SK-N-SH treated with all-trans-retinoic acid at 6 μM for 48 hours (cell line): Measurements from ENCODE around the gene POGK.

ENCODE experiments used
- ATAC-seq: fragments of 200-7000 bp; cut with Tn5 transposase; 3 replicates; pipeline ENCODE4 v1.9.1; 2020; ENCODE audit warnings: mild to moderate bottlenecking, moderate library complexity
- ARNTL ChIP-seq: fragments of 450-650 bp; formaldehyde crosslinking; IDR thresholded peaks from 2 replicates; pipeline ENCODE4 v1.5.0; 2020; ENCODE audit warnings: low read depth, mild to moderate bottlenecking, moderate library complexity, borderline replicate concordance
- BACH2 ChIP-seq: fragments of 250-450 bp; sonication (Bioruptor Pico); IDR thresholded peaks from 2 replicates; pipeline ENCODE4 v1.9.0; 2021; ENCODE audit warnings: mild to moderate bottlenecking, borderline replicate concordance
- CREB5 ChIP-seq: fragments of 250-450 bp; sonication (Bioruptor Pico); IDR thresholded peaks from 2 replicates; pipeline ENCODE4 v1.5.1; 2020; ENCODE audit warnings: low read depth, mild to moderate bottlenecking, moderate library complexity
- CSDC2 ChIP-seq: fragments of 250-450 bp; sonication (Bioruptor Pico); IDR thresholded peaks from 2 replicates; pipeline ENCODE4 v1.5.0; 2020; ENCODE audit warnings: mild to moderate bottlenecking, moderate library complexity
- CSRNP3 ChIP-seq: fragments of 250-450 bp; sonication (Bioruptor Pico); IDR thresholded peaks from 2 replicates; pipeline ENCODE4 v1.5.1; 2021; ENCODE audit warnings: mild to moderate bottlenecking, moderate library complexity
- ESRRG ChIP-seq: fragments of 250-450 bp; sonication (Bioruptor Pico); IDR thresholded peaks from 2 replicates; pipeline ENCODE4 v1.6.1; 2021; ENCODE audit warnings: mild to moderate bottlenecking
- GLIS3 ChIP-seq: fragments of 250-450 bp; sonication (Bioruptor Pico); IDR thresholded peaks from 2 replicates; pipeline ENCODE4 v1.5.0; 2020; ENCODE audit warnings: mild to moderate bottlenecking, moderate library complexity
- ISL1 ChIP-seq: fragments of 250-450 bp; sonication (Bioruptor Pico); IDR thresholded peaks from 2 replicates; pipeline ENCODE4 v2.1.2; 2022; ENCODE audit warnings: mild to moderate bottlenecking, moderate library complexity
- OSR1 ChIP-seq: fragments of 250-450 bp; sonication (Bioruptor Pico); IDR thresholded peaks from 2 replicates; pipeline ENCODE4 v1.8.0; 2022; ENCODE audit warnings: moderate library complexity, mild to moderate bottlenecking, inconsistent platforms
- PATZ1 ChIP-seq: fragments of 250-450 bp; sonication (Bioruptor Pico); IDR thresholded peaks from 2 replicates; pipeline ENCODE4 v1.8.0; 2020; ENCODE audit warnings: mild to moderate bottlenecking, moderate library complexity, borderline replicate concordance
- POU6F1 ChIP-seq: fragments of 250-450 bp; sonication (Bioruptor Pico); IDR thresholded peaks from 2 replicates; pipeline ENCODE4 v1.8.0; 2021; ENCODE audit warnings: low read depth, mild to moderate bottlenecking, moderate library complexity, borderline replicate concordance
- PPARA ChIP-seq: fragments of 250-450 bp; sonication (Bioruptor Pico); IDR thresholded peaks from 2 replicates; pipeline ENCODE4 v1.5.0; 2020; ENCODE audit warnings: mild to moderate bottlenecking, borderline replicate concordance
- RARB ChIP-seq: fragments of 250-450 bp; sonication (Bioruptor Pico); IDR thresholded peaks from 2 replicates; pipeline ENCODE4 v1.8.0; 2021; ENCODE audit warnings: mild to moderate bottlenecking, moderate library complexity
- SNAI2 ChIP-seq: fragments of 250-450 bp; sonication (Bioruptor Pico); IDR thresholded peaks from 2 replicates; pipeline ENCODE4 v1.5.0; 2020; ENCODE audit warnings: mild to moderate bottlenecking, moderate library complexity
- TCF4 ChIP-seq: fragments of 250-450 bp; sonication (Bioruptor Pico); IDR thresholded peaks from 2 replicates; pipeline ENCODE4 v1.8.0; 2021; ENCODE audit warnings: mild to moderate bottlenecking, moderate library complexity, borderline replicate concordance
- TOX ChIP-seq: fragments of 250-450 bp; sonication (Bioruptor Pico); IDR thresholded peaks from 2 replicates; pipeline ENCODE4 v1.8.0; 2021; ENCODE audit warnings: mild to moderate bottlenecking, moderate library complexity, borderline replicate concordance
- TSHZ2 ChIP-seq: fragments of 250-450 bp; sonication (Bioruptor Pico); IDR thresholded peaks from 2 replicates; pipeline ENCODE4 v1.5.0; 2020; ENCODE audit warnings: mild to moderate bottlenecking, moderate library complexity
- ZC3H10 ChIP-seq: fragments of 250-450 bp; sonication (Bioruptor Pico); IDR thresholded peaks from 2 replicates; pipeline ENCODE4 v1.5.1; 2021; ENCODE audit warnings: mild to moderate bottlenecking, moderate library complexity
- ZFP3 ChIP-seq: fragments of 250-450 bp; sonication (Bioruptor Pico); IDR thresholded peaks from 2 replicates; pipeline ENCODE4 v1.5.0; 2020; ENCODE audit warnings: mild to moderate bottlenecking, moderate library complexity
- ZFP30 ChIP-seq: fragments of 450-650 bp; formaldehyde crosslinking; IDR thresholded peaks from 2 replicates; pipeline ENCODE4 v1.5.0; 2022; ENCODE audit warnings: mild to moderate bottlenecking, moderate library complexity
- ZNF565 ChIP-seq: fragments of 450-650 bp; formaldehyde crosslinking; conservative IDR thresholded peaks from 2 replicates; pipeline ENCODE4 v1.5.0; 2020; ENCODE audit warnings: low read depth, mild to moderate bottlenecking, moderate library complexity
- ZNF70 ChIP-seq: fragments of 450-650 bp; formaldehyde crosslinking; IDR thresholded peaks from 2 replicates; pipeline ENCODE4 v1.5.0; 2020; ENCODE audit warnings: mild to moderate bottlenecking, moderate library complexity
- ZNF8 ChIP-seq: fragments of 450-650 bp; formaldehyde crosslinking; IDR thresholded peaks from 2 replicates; pipeline ENCODE4 v1.5.0; 2020; ENCODE audit warnings: mild to moderate bottlenecking, moderate library complexity

The POGK gene

GRCh38 chr1:166888373-166889111, 49.3 kb downstream of the POGK start:
- no peak for ATAC-seq
- TF ChIP-seq ISL1 (CRISPR knock-in tag) (no peak), GLIS3 (no peak), OSR1 (no peak), PPARA (CRISPR knock-in tag) (no peak), CSDC2 (CRISPR knock-in tag) (no peak), ZNF8 (CRISPR knock-in tag) (no peak), RARB (CRISPR knock-in tag) (no peak), ESRRG (CRISPR knock-in tag) (no peak), CREB5 (no peak), TSHZ2 (CRISPR knock-in tag) (no peak), BACH2 (CRISPR knock-in tag) (no peak), ZFP3 (CRISPR knock-in tag) (no peak), ARNTL (CRISPR knock-in tag) (no peak), ZNF565 (CRISPR knock-in tag) (no peak), ZNF70 (CRISPR knock-in tag) (no peak), CSRNP3 (CRISPR knock-in tag) (no peak), TOX (CRISPR knock-in tag) (no peak), SNAI2 (CRISPR knock-in tag) (no peak), PATZ1 (CRISPR knock-in tag) (no peak)
- TF ChIP-seq, all 23 proteins: peak for 0

GRCh38 chr1:166889776-166890175, 50.5 kb downstream of the POGK start:
- no peak for ATAC-seq
- TF ChIP-seq RARB (CRISPR knock-in tag) (no peak), ZC3H10 (no peak), GLIS3 (no peak), ZNF565 (CRISPR knock-in tag) (no peak)
- TF ChIP-seq, all 23 proteins: peak for 0

GRCh38 chr1:166895766-166896165, 56.5 kb downstream of the POGK start:
- TF ChIP-seq POU6F1 (no peak), ZFP30 (CRISPR knock-in tag) (no peak), ZNF8 (CRISPR knock-in tag) (no peak), CSRNP3 (CRISPR knock-in tag) (no peak), OSR1 (no peak), ARNTL (CRISPR knock-in tag) (no peak), RARB (CRISPR knock-in tag) (no peak), TOX (CRISPR knock-in tag) (no peak), ISL1 (CRISPR knock-in tag) (no peak), ZNF70 (CRISPR knock-in tag) (no peak), GLIS3 (no peak), SNAI2 (CRISPR knock-in tag) (no peak), TSHZ2 (CRISPR knock-in tag) (no peak), PPARA (CRISPR knock-in tag) (no peak), TCF4 (no peak)
- ATAC-seq: no peak
